Neural cell (in vitro differentiated cells): ENCODE measurements around the gene AQP3.

Source experiments
- CTCF ChIP-seq: fragments of 450-650 bp; IDR thresholded peaks from 2 replicates; pipeline ENCODE4 v1.5.1; 2014; ENCODE audit warnings: antibody characterized with exemption, mild to moderate bottlenecking, moderate library complexity; ENCODE audit not compliant: poor library complexity, severe bottlenecking
- EP300 ChIP-seq: fragments of 450-650 bp; conservative IDR thresholded peaks from 2 replicates; pipeline ENCODE4 v1.6.1; 2014; ENCODE audit warnings: antibody characterized with exemption, mild to moderate bottlenecking, moderate library complexity; ENCODE audit not compliant: poor library complexity, severe bottlenecking
- EZH2 ChIP-seq: fragments of 200-600, 300-800 bp; shearing (Covaris generic), sonication (generic); IDR thresholded peaks from 2 replicates; pipeline ENCODE4 v1.6.1; 2014; ENCODE audit warnings: antibody characterized with exemption, low read length, borderline replicate concordance, mild to moderate bottlenecking; ENCODE audit not compliant: insufficient read depth, poor library complexity, severe bottlenecking
- MXI1 ChIP-seq: fragments of 450-650 bp; conservative IDR thresholded peaks from 2 replicates; pipeline ENCODE4 v1.6.1; 2014; ENCODE audit warnings: antibody characterized with exemption, mild to moderate bottlenecking; ENCODE audit not compliant: poor library complexity, severe bottlenecking
- POLR2AphosphoS5 ChIP-seq: IDR thresholded peaks from 2 replicates; pipeline ENCODE4 v1.6.1; 2012
- RAD21 ChIP-seq: fragments of 450-650 bp; conservative IDR thresholded peaks from 2 replicates; pipeline ENCODE4 v1.6.1; 2014; ENCODE audit warnings: antibody characterized with exemption, mild to moderate bottlenecking, moderate library complexity
- SMC3 ChIP-seq: fragments of 450-650 bp; conservative IDR thresholded peaks from 2 replicates; pipeline ENCODE4 v1.6.1; 2014; ENCODE audit warnings: antibody characterized with exemption, mild to moderate bottlenecking, moderate library complexity; ENCODE audit not compliant: poor library complexity
- TAF1 ChIP-seq: IDR thresholded peaks from 2 replicates; pipeline ENCODE4 v1.6.1; 2012; ENCODE audit warnings: low read depth
- TF ChIP-seq, protein P1 (sequence below): IDR thresholded peaks from 2 replicates; pipeline ENCODE4 v1.6.1; 2012; ENCODE audit warnings: borderline replicate concordance

DNA sequence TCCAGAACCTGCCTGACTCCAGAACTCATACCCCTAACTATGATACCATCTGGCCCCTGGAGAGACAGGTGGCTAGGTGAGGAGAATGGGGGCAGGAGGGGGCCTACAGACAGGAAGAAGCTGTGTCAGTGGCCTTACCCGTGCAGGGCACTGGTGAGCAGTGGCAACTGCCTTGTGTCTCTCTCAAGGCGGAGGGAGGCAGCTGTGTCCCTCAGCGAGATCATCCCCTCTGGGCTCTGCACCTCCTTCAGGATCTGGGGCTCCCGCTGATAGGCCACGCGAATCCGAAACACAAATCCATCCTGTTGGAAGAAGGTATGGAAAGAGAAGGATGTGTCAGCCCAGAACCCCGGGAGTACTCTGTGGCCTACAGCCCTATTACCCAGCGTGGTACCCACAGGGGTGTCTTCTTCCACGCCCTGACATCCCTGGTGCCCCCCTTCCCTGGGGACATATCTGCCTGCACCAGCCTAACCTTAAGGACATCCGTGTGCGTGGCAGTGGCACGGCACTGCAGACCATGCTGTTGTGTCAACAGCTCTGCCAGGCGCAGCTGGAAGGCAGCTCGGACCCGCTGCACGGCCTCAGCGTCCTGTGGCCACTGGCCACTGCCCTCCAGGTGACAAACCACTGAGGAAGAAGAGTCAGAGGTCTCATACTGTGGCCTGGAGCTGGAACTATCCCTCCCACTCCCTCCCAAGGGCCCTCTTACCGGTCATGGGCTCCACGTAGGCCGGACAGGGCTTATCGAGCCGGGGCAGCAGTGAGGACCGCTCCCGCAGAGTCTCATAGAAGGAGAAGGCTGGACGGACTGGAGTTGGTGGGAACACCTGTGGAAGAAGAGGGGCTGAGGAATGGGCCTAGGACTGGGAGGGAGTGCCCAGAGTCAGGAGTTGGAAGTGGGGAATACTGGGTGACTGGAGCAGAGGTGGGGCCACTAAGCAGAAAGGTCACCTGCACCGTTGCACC is 18.5 kb upstream of the AQP3 start:
- TF ChIP-seq POLR2AphosphoS5 (no peak), CTCF (no peak), EZH2 (no peak), EP300 (no peak), RAD21 (no peak), TAF1 (no peak), SMC3 (no peak), MXI1 (no peak)
- TF ChIP-seq, protein P1, sequence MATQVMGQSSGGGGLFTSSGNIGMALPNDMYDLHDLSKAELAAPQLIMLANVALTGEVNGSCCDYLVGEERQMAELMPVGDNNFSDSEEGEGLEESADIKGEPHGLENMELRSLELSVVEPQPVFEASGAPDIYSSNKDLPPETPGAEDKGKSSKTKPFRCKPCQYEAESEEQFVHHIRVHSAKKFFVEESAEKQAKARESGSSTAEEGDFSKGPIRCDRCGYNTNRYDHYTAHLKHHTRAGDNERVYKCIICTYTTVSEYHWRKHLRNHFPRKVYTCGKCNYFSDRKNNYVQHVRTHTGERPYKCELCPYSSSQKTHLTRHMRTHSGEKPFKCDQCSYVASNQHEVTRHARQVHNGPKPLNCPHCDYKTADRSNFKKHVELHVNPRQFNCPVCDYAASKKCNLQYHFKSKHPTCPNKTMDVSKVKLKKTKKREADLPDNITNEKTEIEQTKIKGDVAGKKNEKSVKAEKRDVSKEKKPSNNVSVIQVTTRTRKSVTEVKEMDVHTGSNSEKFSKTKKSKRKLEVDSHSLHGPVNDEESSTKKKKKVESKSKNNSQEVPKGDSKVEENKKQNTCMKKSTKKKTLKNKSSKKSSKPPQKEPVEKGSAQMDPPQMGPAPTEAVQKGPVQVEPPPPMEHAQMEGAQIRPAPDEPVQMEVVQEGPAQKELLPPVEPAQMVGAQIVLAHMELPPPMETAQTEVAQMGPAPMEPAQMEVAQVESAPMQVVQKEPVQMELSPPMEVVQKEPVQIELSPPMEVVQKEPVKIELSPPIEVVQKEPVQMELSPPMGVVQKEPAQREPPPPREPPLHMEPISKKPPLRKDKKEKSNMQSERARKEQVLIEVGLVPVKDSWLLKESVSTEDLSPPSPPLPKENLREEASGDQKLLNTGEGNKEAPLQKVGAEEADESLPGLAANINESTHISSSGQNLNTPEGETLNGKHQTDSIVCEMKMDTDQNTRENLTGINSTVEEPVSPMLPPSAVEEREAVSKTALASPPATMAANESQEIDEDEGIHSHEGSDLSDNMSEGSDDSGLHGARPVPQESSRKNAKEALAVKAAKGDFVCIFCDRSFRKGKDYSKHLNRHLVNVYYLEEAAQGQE = no peak
